Mesothelial cell of epicardium (in vitro differentiated cells): ENCODE data around the gene ATP11C. TPM values are rescaled to one million over a fixed set of nuclear protein-coding genes. Genes with fewer than 3 reads are reported as not detected.

Experiments used
- DNase-seq, 2 experiments: peaks; one replicate each; pipeline ENCODE4 v3.0.0; 2021; ENCODE audit warnings: low spot score in 2 of 2; ENCODE audit not compliant: unreplicated experiment in 2 of 2
- H3K27ac Mint-ChIP-seq: 2 replicates; pipeline ENCODE4 v1.8.0; 2021; ENCODE audit warnings: mixed read lengths
- H3K27me3 Mint-ChIP-seq: 2 replicates; pipeline ENCODE4 v1.8.0; 2021; ENCODE audit warnings: low read depth, mixed read lengths
- H3K36me3 Mint-ChIP-seq: 2 replicates; pipeline ENCODE4 v1.8.0; 2021; ENCODE audit warnings: mixed read lengths
- H3K4me1 Mint-ChIP-seq: 2 replicates; pipeline ENCODE4 v1.8.0; 2021; ENCODE audit warnings: mixed read lengths
- H3K4me3 Mint-ChIP-seq: 2 replicates; pipeline ENCODE4 v1.8.0; 2021; ENCODE audit warnings: mild to moderate bottlenecking, moderate library complexity, mixed read lengths
- H3K9me3 Mint-ChIP-seq: 2 replicates; pipeline ENCODE4 v1.8.0; 2021; ENCODE audit warnings: mixed read lengths
- CTCF ChIP-seq: fragments of 200-600 bp; sonication (generic); IDR thresholded peaks from one replicate; pipeline ENCODE4 v1.5.0; 2021; ENCODE audit warnings: antibody characterized with exemption; ENCODE audit not compliant: unreplicated experiment
- total RNA-seq: library from RNA; stranded (reverse); gene quantifications from 3 replicates; pipeline ENCODE4 v1.2.1, GENCODE V29; 2021

ATP11C gene
- total RNA-seq, 1 donor from 2014 or later = 22.1 TPM

- H3K4me1 Mint-ChIP-seq = no peaks in the 10 kb centered on the region
- no peaks in the 10 kb centered on the region for H3K27me3 Mint-ChIP-seq
- peaks cover 20% of the 10 kb centered on the region for H3K36me3 Mint-ChIP-seq
- no peak for DNase-seq
- H3K27ac Mint-ChIP-seq = no peak overlapping the region
- H3K9me3 Mint-ChIP-seq = peaks cover 24% of the 10 kb centered on the region
- TF ChIP-seq CTCF = peak; percentile 47
- no peak overlapping the region for H3K4me3 Mint-ChIP-seq
Observed at GRCh38 chrX:139759637-139760036, 173.2 kb downstream of the ATP11C start.

- Mint-ChIP-seq H3K9me3 (peaks cover 33% of the 10 kb centered on the region), H3K4me3 (no peak overlapping the region), H3K4me1 (no peaks in the 10 kb centered on the region), H3K27ac (no peak overlapping the region), H3K27me3 (no peaks in the 10 kb centered on the region), H3K36me3 (peaks cover 28% of the 10 kb centered on the region)
- no peak for DNase-seq
- no peak for TF ChIP-seq CTCF
Observed at GRCh38 chrX:139758809-139759208, 174.0 kb downstream of the ATP11C start.

GRCh38 chrX:139758250-139758649, 174.6 kb downstream of the ATP11C start:
- Mint-ChIP-seq H3K4me1 (no peaks in the 10 kb centered on the region), H3K9me3 (peaks cover 36% of the 10 kb centered on the region)
- TF ChIP-seq CTCF = no peak

GRCh38 chrX:139751053-139751452, 181.8 kb downstream of the ATP11C start:
- no peak for TF ChIP-seq CTCF
- DNase-seq = no peak
- H3K4me1 Mint-ChIP-seq = no peaks in the 10 kb centered on the region
- no peaks in the 10 kb centered on the region for H3K27me3 Mint-ChIP-seq
- H3K4me3 Mint-ChIP-seq = no peak overlapping the region
- peaks cover 38% of the 10 kb centered on the region for H3K36me3 Mint-ChIP-seq
- peaks cover 43% of the 10 kb centered on the region for H3K9me3 Mint-ChIP-seq
- no peak overlapping the region for H3K27ac Mint-ChIP-seq

More at GRCh38 chrX:139758250-139758649, 174.6 kb downstream of the ATP11C start:
- H3K4me3 Mint-ChIP-seq = no peak overlapping the region
- H3K36me3 Mint-ChIP-seq = peaks cover 31% of the 10 kb centered on the region
- no peak overlapping the region for H3K27ac Mint-ChIP-seq
- no peak for DNase-seq
- H3K27me3 Mint-ChIP-seq = no peaks in the 10 kb centered on the region

- no peak for DNase-seq
- H3K27ac Mint-ChIP-seq = no peak overlapping the region
- no peaks in the 10 kb centered on the region for H3K4me1 Mint-ChIP-seq
- H3K36me3 Mint-ChIP-seq = peaks cover 31% of the 10 kb centered on the region
- no peak overlapping the region for H3K4me3 Mint-ChIP-seq
- no peaks in the 10 kb centered on the region for H3K27me3 Mint-ChIP-seq
- no peak for TF ChIP-seq CTCF
- H3K9me3 Mint-ChIP-seq = peaks cover 36% of the 10 kb centered on the region
Observed at GRCh38 chrX:139750390-139750789, 182.5 kb downstream of the ATP11C start.

- H3K27me3 Mint-ChIP-seq = no peaks in the 10 kb centered on the region
- no peak overlapping the region for H3K4me3 Mint-ChIP-seq
- TF ChIP-seq CTCF = no peak
- H3K27ac Mint-ChIP-seq = no peak overlapping the region
- H3K36me3 Mint-ChIP-seq = no peaks in the 10 kb centered on the region
- H3K9me3 Mint-ChIP-seq = peaks cover 10% of the 10 kb centered on the region
- DNase-seq = no peak
- H3K4me1 Mint-ChIP-seq = no peaks in the 10 kb centered on the region
Observed at GRCh38 chrX:139739138-139739537, 193.7 kb downstream of the ATP11C start.
